ENCODE measurements around the gene NOX1.
"Not testable (repeated sequence)": the region's sequence is repeated elsewhere in the genome, so short reads cannot be mapped to it uniquely, and the experiment has no call there.

NOX1 gene

GRCh38 chrX:100850317-100850716 is 23.8 kb downstream of the NOX1 start:
- H3K9me3 Mint-ChIP-seq: no peaks in the 10 kb centered on the region
- peaks cover 6% of the 10 kb centered on the region for H3K4me1 Mint-ChIP-seq
- no peaks in the 10 kb centered on the region for H3K27me3 Mint-ChIP-seq
- peaks cover 6% of the 10 kb centered on the region for H3K36me3 Mint-ChIP-seq
- H3K4me3 Mint-ChIP-seq: no peak overlapping the region
- H3K27ac Mint-ChIP-seq: no peak overlapping the region
- no peak for ATAC-seq

DNA sequence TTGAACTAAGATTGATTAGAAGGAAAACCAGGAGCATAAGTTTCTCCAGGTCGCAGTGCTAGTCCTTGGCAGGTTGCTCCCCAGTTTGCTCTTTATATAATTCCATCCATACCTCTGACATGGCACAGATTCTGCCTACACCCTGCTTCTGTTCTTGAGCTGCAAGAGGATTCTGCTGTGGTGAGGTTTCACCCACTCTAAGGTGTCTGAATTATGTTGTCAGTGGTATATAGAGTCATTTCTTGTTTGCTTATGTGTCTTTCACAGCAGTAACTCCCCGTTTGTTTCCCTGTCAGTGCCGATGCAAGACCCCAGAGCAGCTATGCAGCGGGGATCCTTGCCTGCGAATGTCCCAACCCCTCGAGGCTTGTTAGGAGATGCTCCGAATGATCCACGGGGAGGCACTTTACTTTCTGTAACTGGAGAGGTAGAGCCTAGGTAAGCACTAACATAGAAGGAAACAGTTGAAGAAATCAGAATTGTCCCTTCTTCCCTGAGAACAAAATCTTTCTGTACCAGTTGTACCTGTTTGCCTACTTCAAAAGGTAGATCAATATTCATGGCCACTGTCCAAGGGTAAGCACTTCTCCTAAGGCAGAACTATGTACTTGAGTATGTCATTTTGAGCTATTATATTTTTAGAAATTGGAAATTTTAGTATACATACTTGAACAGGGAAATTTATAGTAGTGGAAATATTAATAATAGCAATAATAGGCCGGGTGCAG is 42.8 kb downstream of the NOX1 start:
- peaks cover 42% of the 10 kb centered on the region for H3K36me3 Mint-ChIP-seq
- no peaks in the 10 kb centered on the region for H3K9me3 Mint-ChIP-seq
- peak overlapping the region; percentile 84 for H3K27ac Mint-ChIP-seq
- no peaks in the 10 kb centered on the region for H3K27me3 Mint-ChIP-seq
- H3K4me1 Mint-ChIP-seq: peaks cover 14% of the 10 kb centered on the region
- no peak for ATAC-seq
- no peak overlapping the region for H3K4me3 Mint-ChIP-seq

- Mint-ChIP-seq H3K4me1 (peaks cover 14% of the 10 kb centered on the region), H3K27me3 (no peaks in the 10 kb centered on the region), H3K36me3 (peaks cover 43% of the 10 kb centered on the region), H3K4me3 (peak overlapping the region; percentile 6), H3K9me3 (no peaks in the 10 kb centered on the region), H3K27ac (peak overlapping the region; percentile 84)
- peak; percentile 62 for ATAC-seq
Observed at GRCh38 chrX:100830547-100830946, 43.6 kb downstream of the NOX1 start.

DNA sequence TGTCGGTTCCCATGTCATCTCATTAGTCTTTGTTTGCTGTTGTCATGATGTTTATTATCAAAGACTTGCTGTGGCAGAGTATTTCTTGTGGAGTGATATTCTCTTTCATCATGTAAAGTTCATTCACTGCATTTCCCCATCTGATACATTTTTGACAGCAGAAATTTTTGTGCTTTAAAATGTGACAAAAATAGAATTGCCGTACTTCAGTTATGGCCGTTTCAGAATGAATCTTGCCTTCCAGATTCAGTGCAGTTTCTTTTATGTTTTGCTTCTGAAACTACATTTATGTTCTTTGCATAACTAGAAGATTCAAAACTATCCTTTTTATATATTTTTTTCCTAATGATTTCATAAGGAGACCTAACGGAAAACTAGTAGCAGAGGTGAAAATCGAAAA is 44.0 kb downstream of the NOX1 start:
- Mint-ChIP-seq H3K36me3 (peaks cover 43% of the 10 kb centered on the region), H3K27ac (peak overlapping the region; percentile 84), H3K9me3 (no peaks in the 10 kb centered on the region), H3K4me1 (peaks cover 14% of the 10 kb centered on the region), H3K4me3 (peak overlapping the region; percentile 29), H3K27me3 (no peaks in the 10 kb centered on the region)
- no peak for ATAC-seq

DNA sequence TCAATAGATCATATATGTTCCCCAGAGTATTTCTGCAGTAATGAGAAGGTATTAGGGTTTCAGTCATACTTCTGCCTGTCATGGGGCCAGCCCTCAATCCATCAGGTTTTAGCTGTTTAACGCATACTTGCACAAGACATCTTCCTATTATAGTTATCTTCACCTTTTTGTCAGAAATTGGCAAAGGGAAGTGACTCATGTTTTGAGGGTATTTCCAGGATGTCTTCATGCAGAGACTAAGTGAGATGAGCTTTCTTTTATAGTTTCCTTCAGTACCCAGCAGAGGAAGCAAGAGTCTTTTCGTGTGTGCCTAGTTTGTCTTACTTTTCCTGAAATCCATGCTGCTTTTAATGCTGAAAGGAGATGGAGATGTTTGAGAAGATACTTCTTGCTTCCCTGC is 44.4 kb downstream of the NOX1 start:
- Mint-ChIP-seq H3K27ac (peak overlapping the region; percentile 84), H3K27me3 (no peaks in the 10 kb centered on the region), H3K36me3 (peaks cover 43% of the 10 kb centered on the region), H3K9me3 (no peaks in the 10 kb centered on the region), H3K4me3 (peak overlapping the region; percentile 29), H3K4me1 (peaks cover 14% of the 10 kb centered on the region)
- ATAC-seq: peak; percentile 75

DNA sequence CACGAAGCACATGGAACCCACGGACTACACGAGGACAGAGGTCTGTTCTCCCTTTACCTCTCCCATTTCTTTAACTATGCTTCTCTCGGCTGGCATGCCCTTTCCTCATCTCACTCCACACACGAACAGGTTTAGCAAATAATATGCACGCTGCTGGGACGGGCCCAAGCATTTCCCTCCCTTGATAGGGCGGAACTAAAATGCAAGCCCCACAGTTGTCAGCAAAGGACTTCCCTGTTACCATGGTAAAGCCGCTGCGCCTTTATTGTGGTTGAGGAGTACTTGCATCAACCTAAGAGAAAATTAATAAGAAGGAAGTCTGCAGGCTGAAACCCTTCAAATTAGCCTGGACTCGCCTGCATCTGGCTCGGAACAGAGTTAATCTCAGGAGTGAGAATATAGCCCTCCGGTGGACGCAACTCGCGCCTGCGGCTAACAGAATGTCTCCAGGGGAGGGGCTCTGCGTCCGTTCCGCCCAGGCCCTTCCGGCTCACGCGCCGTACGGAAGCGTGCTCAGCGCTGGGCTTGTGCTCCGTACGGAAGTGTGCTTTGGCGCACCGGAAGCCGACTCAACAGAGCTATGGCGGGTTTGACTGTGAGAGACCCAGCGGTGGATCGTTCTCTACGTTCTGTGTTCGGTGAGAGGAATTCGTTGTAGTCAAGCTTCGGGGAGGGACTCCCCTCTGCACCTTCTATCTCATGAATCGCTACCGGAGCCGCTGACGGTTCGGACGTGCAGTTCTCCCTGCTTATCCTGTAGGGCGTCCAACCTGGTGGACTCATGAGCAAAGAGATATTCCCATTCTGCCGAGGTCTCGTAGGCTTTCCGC is 54.1 kb downstream of the NOX1 start, which contains the start of gene CSTF2:
CSTF2 (plus strand) TSS at position 555 of the 830 bp plus-strand sequence; CDS start at position 581, 26 bp downstream.
- H3K4me3 Mint-ChIP-seq: peak within 1 kb of the TSS; percentile 85

GRCh38 chrX:100819534-100819836 is 54.7 kb downstream of the NOX1 start:
- Mint-ChIP-seq H3K4me1 (peaks cover 6% of the 10 kb centered on the region), H3K4me3 (peak overlapping the region; percentile 85), H3K9me3 (no peaks in the 10 kb centered on the region), H3K27me3 (peaks cover 9% of the 10 kb centered on the region), H3K36me3 (peaks cover 10% of the 10 kb centered on the region), H3K27ac (peak overlapping the region; percentile 77)
- no peak for ATAC-seq

More for the DNA sequence above, 54.1 kb downstream of the NOX1 start, which contains the start of gene CSTF2:
- Mint-ChIP-seq H3K4me1 (peaks cover 6% of the 10 kb centered on the region), H3K27me3 (peaks cover 4% of the 10 kb centered on the region), H3K9me3 (no peaks in the 10 kb centered on the region), H3K27ac (peak within 1 kb of the TSS; percentile 77), H3K36me3 (peaks cover 10% of the 10 kb centered on the region)
- peak; percentile 100 for ATAC-seq

GRCh38 chrX:100817340-100817739 is 56.8 kb downstream of the NOX1 start:
- no peak for ATAC-seq

DNA sequence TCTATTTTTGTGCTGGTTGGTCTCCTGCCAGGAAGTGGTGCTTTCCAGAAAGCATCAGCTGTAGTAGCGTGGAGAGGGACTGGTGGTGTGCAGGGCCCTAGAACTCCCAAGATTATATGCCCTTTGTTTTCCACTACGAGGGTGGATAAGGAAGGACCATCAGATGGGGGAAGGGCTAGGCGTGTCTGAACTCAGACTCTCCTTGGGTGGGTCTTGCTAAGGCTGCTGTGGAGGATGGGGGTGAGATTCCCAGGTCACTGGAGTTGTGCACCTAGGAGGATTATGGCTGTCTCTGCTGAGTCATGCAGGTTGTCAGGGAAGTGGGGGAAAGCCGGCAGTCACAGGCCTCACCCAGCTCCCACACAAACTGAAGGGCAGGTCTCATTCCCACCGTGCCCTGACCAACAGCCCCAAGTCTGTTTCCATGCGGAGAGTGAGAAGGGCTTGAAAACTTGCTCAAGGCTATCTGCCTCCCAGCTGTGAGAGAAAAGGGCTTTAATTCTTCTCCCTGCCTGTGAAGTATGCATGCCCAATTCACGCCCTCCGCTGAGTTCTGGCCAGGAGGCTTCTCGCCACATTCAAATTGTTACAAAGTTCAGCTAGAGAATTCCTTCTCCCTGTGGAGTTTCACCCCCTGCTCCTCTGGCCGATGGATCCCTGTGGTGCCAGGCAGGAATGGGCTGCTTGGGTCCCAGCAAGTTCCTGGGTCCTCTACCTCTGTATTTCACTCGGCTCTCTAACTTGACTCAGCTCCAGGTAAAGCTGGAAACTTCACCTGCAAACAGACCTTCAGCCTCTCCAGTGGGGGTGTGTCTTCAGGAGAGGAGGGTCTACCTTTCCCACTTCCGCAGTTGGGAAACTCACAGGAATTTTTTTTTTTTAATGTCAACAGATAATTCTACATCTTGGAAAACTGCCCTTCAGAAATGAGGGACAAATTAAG is 61.7 kb downstream of the NOX1 start:
- ATAC-seq: no peak
- H3K9me3 Mint-ChIP-seq: peaks cover 7% of the 10 kb centered on the region
- H3K4me3 Mint-ChIP-seq: no peak overlapping the region
- peaks cover 61% of the 10 kb centered on the region for H3K27me3 Mint-ChIP-seq
- H3K27ac Mint-ChIP-seq: no peak overlapping the region
- H3K36me3 Mint-ChIP-seq: no peaks in the 10 kb centered on the region
- H3K4me1 Mint-ChIP-seq: no peaks in the 10 kb centered on the region

More at GRCh38 chrX:100817340-100817739, 56.8 kb downstream of the NOX1 start:
- no peak overlapping the region for H3K4me3 Mint-ChIP-seq
- H3K27me3 Mint-ChIP-seq: peaks cover 14% of the 10 kb centered on the region
- peaks cover 6% of the 10 kb centered on the region for H3K4me1 Mint-ChIP-seq
- no peak overlapping the region for H3K27ac Mint-ChIP-seq
- H3K36me3 Mint-ChIP-seq: no peaks in the 10 kb centered on the region
- no peaks in the 10 kb centered on the region for H3K9me3 Mint-ChIP-seq

GRCh38 chrX:100808265-100808664 is 65.9 kb downstream of the NOX1 start:
- not testable (repeated sequence) for H3K4me3 Mint-ChIP-seq, H3K4me1 Mint-ChIP-seq, H3K36me3 Mint-ChIP-seq, H3K27ac Mint-ChIP-seq, ATAC-seq
- Mint-ChIP-seq H3K27me3 (peaks cover 51% of the 10 kb centered on the region), H3K9me3 (peaks cover 13% of the 10 kb centered on the region)

DNA sequence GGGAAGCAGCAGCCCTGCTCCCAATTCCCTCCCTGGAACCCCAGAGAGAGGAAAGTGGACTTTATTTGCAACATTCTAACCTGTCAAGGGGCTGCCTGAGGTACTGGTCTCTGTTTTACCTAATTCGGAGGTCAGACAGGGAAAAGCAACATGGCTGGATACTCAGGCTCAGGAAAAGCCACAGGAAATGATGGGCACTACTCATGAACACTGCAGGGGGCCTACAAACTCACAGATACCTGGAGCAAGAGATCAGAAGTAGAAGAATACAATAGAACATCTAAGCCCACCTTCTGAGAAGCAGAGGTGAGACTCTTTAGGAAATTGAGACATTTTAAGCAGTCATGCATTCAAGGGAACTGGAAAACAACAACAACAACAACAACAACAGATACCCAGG is 69.4 kb downstream of the NOX1 start:
- Mint-ChIP-seq H3K27me3 (peaks cover 27% of the 10 kb centered on the region), H3K4me3 (no peak overlapping the region), H3K9me3 (peaks cover 11% of the 10 kb centered on the region), H3K27ac (no peak overlapping the region), H3K36me3 (no peaks in the 10 kb centered on the region), H3K4me1 (no peaks in the 10 kb centered on the region)
- no peak for ATAC-seq

DNA sequence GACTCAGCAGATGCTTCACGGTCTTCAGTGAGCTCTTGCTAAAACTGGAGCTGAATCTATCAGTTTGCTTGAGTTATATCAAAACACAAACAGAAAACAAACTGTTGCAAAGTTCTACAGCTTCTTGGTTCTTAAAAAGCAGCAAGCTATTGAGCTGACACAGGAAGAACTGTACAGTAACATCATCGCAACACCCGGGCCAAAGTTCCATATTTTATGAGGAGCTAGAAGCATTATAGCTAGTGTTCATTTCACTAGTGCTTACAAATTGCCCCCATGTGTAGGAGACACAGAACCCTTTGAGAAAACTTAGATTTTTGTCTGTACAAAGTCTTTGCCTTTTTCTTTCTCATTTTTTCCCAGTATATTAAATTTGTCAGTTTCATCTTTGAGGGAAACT is 71.3 kb downstream of the NOX1 start:
- Mint-ChIP-seq H3K27me3 (peaks cover 7% of the 10 kb centered on the region), H3K27ac (no peak overlapping the region), H3K4me3 (no peak overlapping the region), H3K4me1 (no peaks in the 10 kb centered on the region), H3K36me3 (no peaks in the 10 kb centered on the region), H3K9me3 (peaks cover 6% of the 10 kb centered on the region)
- ATAC-seq: no peak

- Mint-ChIP-seq H3K4me1 (no peaks in the 10 kb centered on the region), H3K36me3 (no peaks in the 10 kb centered on the region), H3K9me3 (no peaks in the 10 kb centered on the region)
Observed at GRCh38 chrX:100798484-100799214, 75.5 kb downstream of the NOX1 start.

DNA sequence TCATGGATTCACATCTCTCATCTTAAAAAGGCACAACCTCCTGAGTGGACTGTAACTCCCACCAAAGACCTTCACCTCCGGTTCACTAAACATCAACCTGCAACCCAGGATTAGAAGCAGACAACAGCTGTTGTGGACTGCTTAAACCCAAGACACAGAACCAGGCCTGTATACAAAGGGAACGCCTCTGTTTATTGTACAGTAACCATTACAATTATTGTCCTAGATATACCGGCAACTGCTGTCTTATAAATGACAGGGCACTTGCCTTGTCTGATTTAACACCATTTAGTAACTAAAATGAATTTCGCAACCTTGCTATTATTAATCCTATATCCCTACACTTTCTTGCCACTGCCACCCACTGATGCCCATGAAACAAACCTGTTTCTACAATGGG is 76.8 kb downstream of the NOX1 start:
- Mint-ChIP-seq H3K4me3 (no peak overlapping the region), H3K27me3 (no peaks in the 10 kb centered on the region), H3K9me3 (no peaks in the 10 kb centered on the region), H3K36me3 (no peaks in the 10 kb centered on the region), H3K27ac (no peak overlapping the region), H3K4me1 (no peaks in the 10 kb centered on the region)
- ATAC-seq: no peak

More at GRCh38 chrX:100798484-100799214, 75.5 kb downstream of the NOX1 start:
- Mint-ChIP-seq H3K27ac (no peak overlapping the region), H3K4me3 (no peak overlapping the region), H3K27me3 (no peaks in the 10 kb centered on the region)
- ATAC-seq: no peak
